Superior temporal gyrus (tissue), 1 donor: ENCODE measurements around the gene SLFN12L.
"Not testable (repeated sequence)": the region's sequence is repeated elsewhere in the genome, so short reads cannot be mapped to it uniquely, and the experiment has no call there.

Experiments used
- DNase-seq: peaks from one replicate; pipeline ENCODE4 v3.0.0-alpha.2; 2016; ENCODE audit errors: extremely low spot score

Gene SLFN12L

GRCh38 chr17:35537601-35538141 lies at the start of gene SLFN12L:
Gene SLFN12L, minus strand, starts transcription at chr17:35537678. Its CDS starts 15,314 bp downstream, at chr17:35522364.
- no peak for DNase-seq

- DNase-seq: no peak
Observed at GRCh38 chr17:35586569-35587073, 49.1 kb upstream of the SLFN12L start.

GRCh38 chr17:35584061-35584460 lies 46.6 kb upstream of the SLFN12L start:
- DNase-seq: no peak

GRCh38 chr17:35578929-35579432 lies 41.5 kb upstream of the SLFN12L start:
- peak; percentile 38 for DNase-seq

GRCh38 chr17:35578197-35578928 lies 40.9 kb upstream of the SLFN12L start, which contains the start of gene PEX12:
Gene PEX12, minus strand, starts transcription at chr17:35578571. Its CDS starts 550 bp downstream, at chr17:35578021.
- peak; percentile 98 for DNase-seq

- no peak for DNase-seq
Observed at GRCh38 chr17:35577830-35578196, 40.3 kb upstream of the SLFN12L start.

GRCh38 chr17:35575759-35576158 lies 38.3 kb upstream of the SLFN12L start:
- no peak for DNase-seq

GRCh38 chr17:35569405-35569804 lies 31.9 kb upstream of the SLFN12L start:
- DNase-seq: no peak

- no peak for DNase-seq
Observed at GRCh38 chr17:35568561-35568960, 31.1 kb upstream of the SLFN12L start.

- DNase-seq: no peak
Observed at GRCh38 chr17:35566968-35567367, 29.5 kb upstream of the SLFN12L start.

- not testable (repeated sequence) for DNase-seq
Observed at GRCh38 chr17:35563181-35563580, 25.7 kb upstream of the SLFN12L start.

GRCh38 chr17:35560703-35561102 lies 23.2 kb upstream of the SLFN12L start, which contains the start of gene SLFN14:
Gene SLFN14, minus strand, starts transcription at chr17:35560819. Its CDS starts 2,757 bp downstream, at chr17:35558062.
- no peak for DNase-seq

- DNase-seq: no peak
Observed at GRCh38 chr17:35559495-35560210, 22.2 kb upstream of the SLFN12L start.

GRCh38 chr17:35557353-35557752 lies 19.9 kb upstream of the SLFN12L start:
- no peak for DNase-seq

GRCh38 chr17:35555691-35556090 lies 18.2 kb upstream of the SLFN12L start:
- DNase-seq: no peak

- DNase-seq: no peak
Observed at GRCh38 chr17:35554668-35555067, 17.2 kb upstream of the SLFN12L start.

- DNase-seq: no peak
Observed at GRCh38 chr17:35553310-35553709, 15.8 kb upstream of the SLFN12L start.

- DNase-seq: no peak
Observed at GRCh38 chr17:35548978-35549377, 11.5 kb upstream of the SLFN12L start.

- no peak for DNase-seq
Observed at GRCh38 chr17:35548208-35548810, 10.8 kb upstream of the SLFN12L start.

GRCh38 chr17:35546487-35546886 lies 9.0 kb upstream of the SLFN12L start:
- no peak for DNase-seq

- DNase-seq: no peak
Observed at GRCh38 chr17:35545150-35545549, 7.7 kb upstream of the SLFN12L start.

- no peak for DNase-seq
Observed at GRCh38 chr17:35543856-35544255, 6.4 kb upstream of the SLFN12L start.
